Smooth muscle cell (in vitro differentiated cells): Measurements from ENCODE around the gene CYTH4. TPM values are rescaled to one million over a fixed set of nuclear protein-coding genes. Genes with fewer than 3 reads are reported as not detected.

Experiments
- DNase-seq: peaks from one replicate; lab custom pipeline; 2025; ENCODE audit not compliant: unreplicated experiment; lab: John Stamatoyannopoulos, UW
- H2AFZ ChIP-seq: fragments of 200-600 bp; sonication (generic); 2 replicates; pipeline ENCODE4 v1.6.0; 2016; ENCODE audit warnings: antibody characterized with exemption, low read depth, mild to moderate bottlenecking
- H3F3A ChIP-seq: fragments of 200-600 bp; sonication (generic); 2 replicates; pipeline ENCODE4 v1.6.0; 2017; ENCODE audit warnings: antibody characterized with exemption, low read depth
- H3K27ac ChIP-seq: fragments of 200-600 bp; sonication (generic); 2 replicates; pipeline ENCODE4 v1.5.1; 2016; ENCODE audit warnings: low read depth, mild to moderate bottlenecking
- H3K27me3 ChIP-seq: fragments of 200-600 bp; sonication (generic); 2 replicates; pipeline ENCODE4 v1.6.1; 2016; ENCODE audit warnings: low read depth, mild to moderate bottlenecking
- H3K36me3 ChIP-seq: fragments of 200-600 bp; sonication (generic); 2 replicates; pipeline ENCODE4 v1.5.1; 2016; ENCODE audit warnings: low read depth
- H3K4me1 ChIP-seq: fragments of 200-600 bp; sonication (generic); 2 replicates; pipeline ENCODE4 v1.5.1; 2016; ENCODE audit warnings: low read depth
- H3K4me2 ChIP-seq: fragments of 200-600 bp; sonication (generic); 2 replicates; pipeline ENCODE4 v1.6.0; 2016; ENCODE audit warnings: mild to moderate bottlenecking
- H3K4me3 ChIP-seq: fragments of 200-600 bp; sonication (generic); 2 replicates; pipeline ENCODE4 v1.5.1; 2016; ENCODE audit warnings: mild to moderate bottlenecking
- H3K79me2 ChIP-seq: fragments of 200-600 bp; sonication (generic); 2 replicates; pipeline ENCODE4 v1.6.0; 2016; ENCODE audit warnings: low read depth, mild to moderate bottlenecking
- H3K9ac ChIP-seq: fragments of 200-600 bp; sonication (generic); 2 replicates; pipeline ENCODE4 v1.6.0; 2016; ENCODE audit warnings: low read depth
- H3K9me3 ChIP-seq: fragments of 200-600 bp; sonication (generic); replicated peaks from 2 replicates; pipeline ENCODE4 v1.5.1; 2016; ENCODE audit warnings: low read depth
- H4K20me1 ChIP-seq: fragments of 200-600 bp; sonication (generic); 2 replicates; pipeline ENCODE4 v1.6.0; 2016; ENCODE audit warnings: low read depth
- CTCF ChIP-seq: fragments of 200-600 bp; sonication (generic); IDR thresholded peaks from 2 replicates; pipeline ENCODE4 v1.5.1; 2017; ENCODE audit warnings: borderline replicate concordance, mild to moderate bottlenecking, antibody characterized with exemption; ENCODE audit not compliant: insufficient read depth, poor library complexity, severe bottlenecking
- WGBS: methylation state at CpG from one replicate; pipeline ENCODE4 v1.1.7; 2016; ENCODE audit warnings: low lambda C conversion rate; 5-methylcytosine and 5-hydroxymethylcytosine counted together
- polyA plus RNA-seq: library from polyadenylated mRNA; unstranded; fragments of >200 nt; fragmentation: Nextera tagmentation; extraction: Ambion mirVana; gene quantifications from 2 replicates; pipeline ENCODE4 v1.2.1, GENCODE V29; 2016
- total RNA-seq: library from RNA; depleted of rRNA; stranded (reverse); fragments of >200 nt; gene quantifications from 2 replicates; pipeline ENCODE4 v1.2.3, GENCODE V29; 2014

Gene CYTH4
- total and polyA plus RNA-seq, 2 experiments from 2014 or later = not detected

- no peak for TF ChIP-seq CTCF
- H3K9me3 ChIP-seq = no peaks in the 10 kb centered on the region
- H2AFZ ChIP-seq = no peak overlapping the region
- no peaks in the 10 kb centered on the region for H3K79me2 ChIP-seq
- H3K9ac ChIP-seq = no peak overlapping the region
- no peaks in the 10 kb centered on the region for H4K20me1 ChIP-seq
- peaks cover 6% of the 10 kb centered on the region for H3K4me1 ChIP-seq
- no peak overlapping the region for H3K4me3 ChIP-seq
- H3K27me3 ChIP-seq = peaks cover 4% of the 10 kb centered on the region
- no peaks in the 10 kb centered on the region for H3F3A ChIP-seq
- H3K27ac ChIP-seq = no peak overlapping the region
- 92% methylated on average over 7 of the region's 7 CpGs for WGBS
- H3K4me2 ChIP-seq = no peak overlapping the region
- no peak for DNase-seq
- no peaks in the 10 kb centered on the region for H3K36me3 ChIP-seq
These were observed 6.9 kb downstream of the CYTH4 start for GRCh38 chr22:37289156-37289735.

- H3K9me3 ChIP-seq = no peaks in the 10 kb centered on the region
- TF ChIP-seq CTCF = no peak
- H3K4me2 ChIP-seq = no peak overlapping the region
- no peaks in the 10 kb centered on the region for H3K4me1 ChIP-seq
- WGBS = 84% methylated on average over 7 of the region's 7 CpGs
- no peaks in the 10 kb centered on the region for H3K36me3 ChIP-seq
- DNase-seq = no peak
- no peaks in the 10 kb centered on the region for H3F3A ChIP-seq
- no peak overlapping the region for H2AFZ ChIP-seq
- H3K79me2 ChIP-seq = no peaks in the 10 kb centered on the region
- no peaks in the 10 kb centered on the region for H4K20me1 ChIP-seq
- H3K9ac ChIP-seq = no peak overlapping the region
- H3K27ac ChIP-seq = no peak overlapping the region
- H3K4me3 ChIP-seq = no peak overlapping the region
- H3K27me3 ChIP-seq = peaks cover 4% of the 10 kb centered on the region
These were observed 8.4 kb downstream of the CYTH4 start for GRCh38 chr22:37290737-37291136.

GRCh38 chr22:37291559-37292298, 9.4 kb downstream of the CYTH4 start:
- Histone ChIP-seq H3K36me3 (no peaks in the 10 kb centered on the region), H3K9me3 (no peaks in the 10 kb centered on the region), H3K4me3 (no peak overlapping the region), H3K27me3 (no peaks in the 10 kb centered on the region), H3F3A (no peaks in the 10 kb centered on the region), H3K9ac (no peak overlapping the region), H3K79me2 (no peaks in the 10 kb centered on the region), H4K20me1 (no peaks in the 10 kb centered on the region), H3K4me1 (no peaks in the 10 kb centered on the region), H2AFZ (no peak overlapping the region), H3K4me2 (no peak overlapping the region), H3K27ac (no peak overlapping the region)
- TF ChIP-seq CTCF = no peak
- DNase-seq = no peak
- whole genome bisulfite sequencing = 95% methylated on average over 5 of the region's 5 CpGs

GRCh38 chr22:37292641-37293040, 10.3 kb downstream of the CYTH4 start:
- H3K27ac ChIP-seq = no peak overlapping the region
- no peaks in the 10 kb centered on the region for H3K27me3 ChIP-seq
- no peak overlapping the region for H3K4me3 ChIP-seq
- TF ChIP-seq CTCF = no peak
- no peak overlapping the region for H2AFZ ChIP-seq
- no peaks in the 10 kb centered on the region for H4K20me1 ChIP-seq
- no peaks in the 10 kb centered on the region for H3K79me2 ChIP-seq
- no peaks in the 10 kb centered on the region for H3F3A ChIP-seq
- no peak overlapping the region for H3K4me2 ChIP-seq
- 93% methylated on average over 12 of the region's 13 CpGs for WGBS
- H3K9me3 ChIP-seq = no peaks in the 10 kb centered on the region
- no peaks in the 10 kb centered on the region for H3K4me1 ChIP-seq
- H3K36me3 ChIP-seq = no peaks in the 10 kb centered on the region
- no peak for DNase-seq
- no peak overlapping the region for H3K9ac ChIP-seq
